ENCODE measurements around the gene RPS19BP1. TPM values are rescaled to one million over a fixed set of nuclear protein-coding genes. Genes with fewer than 3 reads are reported as not detected.
A peak's percentile ranks its signal among the peaks of the same experiment; 100 is the strongest.
"Not testable (repeated sequence)": the region's sequence is repeated elsewhere in the genome, so short reads cannot be mapped to it uniquely, and the experiment has no call there.

Gene RPS19BP1
- total RNA-seq, 6 donors from 2014 or later: 71.2 to 168 (median 106) TPM

DNA sequence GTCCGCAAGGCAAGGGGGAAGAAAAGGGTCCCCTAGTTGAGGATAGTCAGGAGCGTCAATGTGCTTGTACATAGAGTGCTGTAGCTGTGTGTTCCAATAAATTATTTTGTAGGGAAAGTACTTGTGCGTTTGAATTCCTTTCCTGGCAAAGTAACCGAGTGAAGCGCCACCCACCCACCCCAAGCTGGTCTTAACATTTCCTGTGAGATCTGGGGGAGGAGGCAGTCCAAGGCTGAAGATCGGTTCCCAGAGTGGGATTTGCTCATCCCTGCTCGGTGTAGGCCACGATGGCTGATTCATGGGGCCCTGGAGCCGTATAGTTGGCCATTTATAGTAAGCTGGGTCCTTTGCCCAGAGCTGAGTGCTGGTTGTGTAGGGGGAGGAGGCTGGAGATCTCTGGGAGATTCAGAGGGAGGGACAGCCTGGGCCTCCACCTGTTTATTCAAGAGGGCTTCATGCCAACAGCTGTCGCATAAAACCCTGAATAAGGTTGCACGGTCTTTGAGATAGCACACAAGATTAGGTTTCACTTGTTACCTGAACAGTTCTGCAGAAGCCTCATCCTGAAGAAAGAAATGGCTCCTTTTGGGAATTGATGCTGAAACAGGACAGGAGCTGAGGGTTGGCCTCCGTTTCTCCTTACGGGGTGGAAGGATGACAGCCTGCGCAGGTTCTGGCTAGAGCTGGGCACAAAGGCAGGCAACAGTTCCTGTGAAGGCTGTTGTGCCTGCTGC lies 9.8 kb downstream of the RPS19BP1 start:
- Histone ChIP-seq H3K27me3 (no peaks in the 10 kb centered on the region), H3K36me3 (peaks cover 19 to 44% (median 34%) of the 10 kb centered on the region in 4 donors), H3K4me1 (peaks cover 55 to 72% (median 63%) of the 10 kb centered on the region in 4 donors), H3K4me3 (peak overlapping the region; percentile 36 to 98 (median 87)), H3K9me3 (no peaks in the 10 kb centered on the region), H3K27ac (peak overlapping the region; percentile 6 to 100 (median 98))
- 23% methylated on average over 9 to 14 of the region's 14 CpGs for WGBS, 2 donors
- no peak for DNase-seq
- no peak for ATAC-seq (ENCODE audit: low FRiP score in 2 of 2)
- TF ChIP-seq EP300 (IDR thresholded peaks at IDR 0.05) (no peak), POLR2AphosphoS5 (IDR thresholded peaks at IDR 0.05) (peak in 1 of 2 donors; percentile 4), POLR2A (IDR thresholded peaks at IDR 0.05) (peak in 1 of 4 donors; percentile 33)

DNA sequence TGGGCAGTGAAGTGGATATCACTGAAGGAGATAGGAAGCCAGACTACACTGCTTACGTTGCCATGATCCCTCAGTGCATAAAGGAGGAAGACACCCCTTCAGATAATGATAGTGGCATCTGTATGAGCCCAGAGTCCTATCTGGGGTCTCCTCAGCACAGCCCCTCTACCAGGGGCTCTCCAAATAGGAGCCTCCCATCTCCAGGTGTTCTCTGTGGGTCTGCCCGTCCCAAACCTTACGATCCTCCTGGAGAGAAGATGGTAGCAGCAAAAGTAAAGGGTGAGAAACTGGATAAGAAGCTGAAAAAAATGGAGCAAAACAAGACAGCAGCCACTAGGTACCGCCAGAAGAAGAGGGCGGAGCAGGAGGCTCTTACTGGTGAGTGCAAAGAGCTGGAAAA lies 10.5 kb downstream of the RPS19BP1 start:
- 21 to 25% methylated on average over 5 of the region's 5 CpGs for WGBS, 2 donors
- Histone ChIP-seq H3K4me1 (peaks cover 50 to 66% (median 58%) of the 10 kb centered on the region in 4 donors), H3K27ac (peak overlapping the region; percentile 98 to 100 (median 99)), H3K36me3 (peaks cover 19 to 44% (median 34%) of the 10 kb centered on the region in 4 donors), H3K4me3 (peak overlapping the region; percentile 76 to 98 (median 96))
- ATAC-seq (ENCODE audit: low FRiP score in 2 of 2); DNase-seq; H3K9me3 ChIP-seq; H3K27me3 ChIP-seq: not testable (repeated sequence)

DNA sequence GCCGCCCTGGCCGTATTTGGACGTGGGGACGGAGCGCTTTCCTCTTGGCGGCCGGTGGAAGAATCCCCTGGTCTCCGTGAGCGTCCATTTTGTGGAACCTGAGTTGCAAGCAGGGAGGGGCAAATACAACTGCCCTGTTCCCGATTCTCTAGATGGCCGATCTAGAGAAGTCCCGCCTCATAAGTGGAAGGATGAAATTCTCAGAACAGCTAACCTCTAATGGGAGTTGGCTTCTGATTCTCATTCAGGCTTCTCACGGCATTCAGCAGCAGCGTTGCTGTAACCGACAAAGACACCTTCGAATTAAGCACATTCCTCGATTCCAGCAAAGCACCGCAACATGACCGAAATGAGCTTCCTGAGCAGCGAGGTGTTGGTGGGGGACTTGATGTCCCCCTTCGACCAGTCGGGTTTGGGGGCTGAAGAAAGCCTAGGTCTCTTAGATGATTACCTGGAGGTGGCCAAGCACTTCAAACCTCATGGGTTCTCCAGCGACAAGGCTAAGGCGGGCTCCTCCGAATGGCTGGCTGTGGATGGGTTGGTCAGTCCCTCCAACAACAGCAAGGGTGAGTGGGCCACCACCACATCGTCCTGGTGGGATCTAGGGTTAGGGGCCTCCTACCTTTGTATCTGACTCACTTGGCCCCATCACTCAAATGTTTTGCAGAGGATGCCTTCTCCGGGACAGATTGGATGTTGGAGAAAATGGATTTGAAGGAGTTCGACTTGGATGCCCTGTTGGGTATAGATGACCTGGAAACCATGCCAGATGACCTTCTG lies 11.3 kb downstream of the RPS19BP1 start:
- not testable (repeated sequence) for ATAC-seq (ENCODE audit: low FRiP score in 2 of 2); H3K27me3 ChIP-seq; H3K9me3 ChIP-seq
- Histone ChIP-seq H3K4me3 (peak overlapping the region; percentile 76 to 98 (median 96)), H3K36me3 (peaks cover 19 to 51% (median 34%) of the 10 kb centered on the region in 4 donors), H3K4me1 (peaks cover 45 to 60% (median 56%) of the 10 kb centered on the region in 4 donors), H3K27ac (peak overlapping the region; percentile 98 to 100 (median 99))
- peak in 1 of 2 donors; percentile 88 for DNase-seq
- 0 to 3% methylated on average over 1 to 28 of the region's 28 CpGs for WGBS, 2 donors

DNA sequence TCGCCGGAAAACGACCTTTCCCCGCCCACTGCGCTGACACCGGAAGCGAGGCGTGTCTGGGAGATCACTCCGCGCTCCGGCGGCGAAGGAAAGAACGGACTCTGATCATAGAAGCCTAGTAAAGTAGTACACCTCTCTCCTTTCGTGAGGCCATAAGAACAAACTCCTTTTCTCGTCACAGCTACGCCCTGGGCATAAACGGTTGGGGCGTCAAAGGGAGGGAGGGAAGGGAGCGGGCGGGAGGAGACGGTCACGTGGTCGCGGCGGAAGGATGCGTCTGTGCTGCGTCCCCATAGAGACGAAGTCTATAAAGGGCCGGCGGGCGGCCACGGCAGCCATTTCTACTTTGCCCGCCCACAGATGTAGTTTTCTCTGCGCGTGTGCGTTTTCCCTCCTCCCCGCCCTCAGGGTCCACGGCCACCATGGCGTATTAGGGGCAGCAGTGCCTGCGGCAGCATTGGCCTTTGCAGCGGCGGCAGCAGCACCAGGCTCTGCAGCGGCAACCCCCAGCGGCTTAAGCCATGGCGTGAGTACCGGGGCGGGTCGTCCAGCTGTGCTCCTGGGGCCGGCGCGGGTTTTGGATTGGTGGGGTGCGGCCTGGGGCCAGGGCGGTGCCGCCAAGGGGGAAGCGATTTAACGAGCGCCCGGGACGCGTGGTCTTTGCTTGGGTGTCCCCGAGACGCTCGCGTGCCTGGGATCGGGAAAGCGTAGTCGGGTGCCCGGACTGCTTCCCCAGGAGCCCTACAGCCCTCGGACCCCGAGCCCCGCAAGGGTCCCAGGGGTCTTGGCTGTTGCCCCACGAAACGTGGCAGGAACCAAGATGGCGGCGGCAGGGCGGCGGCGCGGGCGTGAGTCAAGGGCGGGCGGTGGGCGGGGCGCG lies 12.1 kb downstream of the RPS19BP1 start, which contains the start of gene ATF4:
Gene ATF4 (plus strand): TSS at position 337 of the 880 bp plus-strand sequence. CDS start 884 bp downstream, outside the sequence.
- TF ChIP-seq EP300 (IDR thresholded peaks at IDR 0.05) (peak in 1 of 4 donors; percentile 58), POLR2AphosphoS5 (IDR thresholded peaks at IDR 0.05) (peak; percentile 98 to 99), POLR2A (IDR thresholded peaks at IDR 0.05) (peak; percentile 98 to 100 (median 99))
- TF ChIP-seq, protein P1, sequence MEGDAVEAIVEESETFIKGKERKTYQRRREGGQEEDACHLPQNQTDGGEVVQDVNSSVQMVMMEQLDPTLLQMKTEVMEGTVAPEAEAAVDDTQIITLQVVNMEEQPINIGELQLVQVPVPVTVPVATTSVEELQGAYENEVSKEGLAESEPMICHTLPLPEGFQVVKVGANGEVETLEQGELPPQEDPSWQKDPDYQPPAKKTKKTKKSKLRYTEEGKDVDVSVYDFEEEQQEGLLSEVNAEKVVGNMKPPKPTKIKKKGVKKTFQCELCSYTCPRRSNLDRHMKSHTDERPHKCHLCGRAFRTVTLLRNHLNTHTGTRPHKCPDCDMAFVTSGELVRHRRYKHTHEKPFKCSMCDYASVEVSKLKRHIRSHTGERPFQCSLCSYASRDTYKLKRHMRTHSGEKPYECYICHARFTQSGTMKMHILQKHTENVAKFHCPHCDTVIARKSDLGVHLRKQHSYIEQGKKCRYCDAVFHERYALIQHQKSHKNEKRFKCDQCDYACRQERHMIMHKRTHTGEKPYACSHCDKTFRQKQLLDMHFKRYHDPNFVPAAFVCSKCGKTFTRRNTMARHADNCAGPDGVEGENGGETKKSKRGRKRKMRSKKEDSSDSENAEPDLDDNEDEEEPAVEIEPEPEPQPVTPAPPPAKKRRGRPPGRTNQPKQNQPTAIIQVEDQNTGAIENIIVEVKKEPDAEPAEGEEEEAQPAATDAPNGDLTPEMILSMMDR (IDR thresholded peaks at IDR 0.05): peak in 2 of 6 experiments; percentile 11 to 20
- Histone ChIP-seq H3K27ac (peak within 1 kb of the TSS; percentile 98 to 100 (median 99)), H3K4me1 (peaks cover 45 to 53% (median 51%) of the 10 kb centered on the region in 4 donors), H3K4me3 (peak within 1 kb of the TSS; percentile 76 to 98 (median 96)), H3K36me3 (peaks cover 22 to 58% (median 37%) of the 10 kb centered on the region in 4 donors), H3K27me3 (no peaks in the 10 kb centered on the region), H3K9me3 (no peaks in the 10 kb centered on the region)
- DNase-seq (peak; percentile 82 to 97), ATAC-seq (ENCODE audit: low FRiP score in 2 of 2) (peak; percentile 82 to 88)
- 0% methylated on average over 15 to 73 of the region's 86 CpGs for WGBS, 2 donors

DNA sequence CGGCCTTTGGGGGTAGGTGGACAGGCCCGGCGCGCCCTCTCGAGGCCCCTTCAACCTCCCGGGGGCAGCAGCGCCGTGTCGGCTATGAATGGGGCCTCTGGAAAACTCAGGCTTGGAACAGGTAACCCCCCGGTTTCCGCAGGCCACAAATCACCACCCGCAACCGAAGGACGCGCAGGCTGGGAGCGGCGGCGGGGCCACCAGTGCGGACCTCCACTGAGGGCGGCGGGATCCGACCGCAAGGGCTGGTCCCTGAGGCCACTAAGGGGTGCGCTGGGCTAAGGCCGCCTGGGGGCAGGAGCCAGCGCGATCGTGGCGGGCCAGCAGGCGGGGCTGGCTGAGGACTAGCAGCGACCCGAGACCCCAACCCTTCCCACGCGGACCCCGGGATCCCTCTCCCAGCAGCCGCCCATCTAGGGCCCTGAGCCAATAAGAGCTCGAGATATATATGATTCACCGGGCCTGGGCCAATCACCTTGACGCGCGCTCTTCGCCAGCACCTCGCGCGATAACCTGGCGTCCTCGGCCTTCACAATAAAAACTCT lies 12.8 kb downstream of the RPS19BP1 start:
- Histone ChIP-seq H3K27ac (peak overlapping the region; percentile 98 to 100 (median 99)), H3K27me3 (no peaks in the 10 kb centered on the region), H3K9me3 (no peaks in the 10 kb centered on the region), H3K4me1 (peaks cover 42 to 46% (median 45%) of the 10 kb centered on the region in 4 donors), H3K4me3 (peak overlapping the region; percentile 76 to 98 (median 94)), H3K36me3 (peaks cover 23 to 58% (median 42%) of the 10 kb centered on the region in 4 donors)
- TF ChIP-seq, protein P1 (IDR thresholded peaks at IDR 0.05): peak in 5 of 6 experiments; percentile 26 to 58 (median 41)
- TF ChIP-seq POLR2A (IDR thresholded peaks at IDR 0.05) (peak in 2 of 4 donors; percentile 36 to 42), POLR2AphosphoS5 (IDR thresholded peaks at IDR 0.05) (peak; percentile 59 to 61), EP300 (IDR thresholded peaks at IDR 0.05) (no peak)
- ATAC-seq (ENCODE audit: low FRiP score in 2 of 2) (peak; percentile 94 to 96), DNase-seq (peak; percentile 96 to 97)
- WGBS, 2 donors: 0% methylated on average over 45 of the region's 47 CpGs; no CpG with 5 or more reads in 1 of the 2 donors
